ENCODE data around the gene ZNF22.

GRCh38 chr10:44990302-44990655, 10.4 kb upstream of the ZNF22 start:
- TF ChIP-seq, protein P1, sequence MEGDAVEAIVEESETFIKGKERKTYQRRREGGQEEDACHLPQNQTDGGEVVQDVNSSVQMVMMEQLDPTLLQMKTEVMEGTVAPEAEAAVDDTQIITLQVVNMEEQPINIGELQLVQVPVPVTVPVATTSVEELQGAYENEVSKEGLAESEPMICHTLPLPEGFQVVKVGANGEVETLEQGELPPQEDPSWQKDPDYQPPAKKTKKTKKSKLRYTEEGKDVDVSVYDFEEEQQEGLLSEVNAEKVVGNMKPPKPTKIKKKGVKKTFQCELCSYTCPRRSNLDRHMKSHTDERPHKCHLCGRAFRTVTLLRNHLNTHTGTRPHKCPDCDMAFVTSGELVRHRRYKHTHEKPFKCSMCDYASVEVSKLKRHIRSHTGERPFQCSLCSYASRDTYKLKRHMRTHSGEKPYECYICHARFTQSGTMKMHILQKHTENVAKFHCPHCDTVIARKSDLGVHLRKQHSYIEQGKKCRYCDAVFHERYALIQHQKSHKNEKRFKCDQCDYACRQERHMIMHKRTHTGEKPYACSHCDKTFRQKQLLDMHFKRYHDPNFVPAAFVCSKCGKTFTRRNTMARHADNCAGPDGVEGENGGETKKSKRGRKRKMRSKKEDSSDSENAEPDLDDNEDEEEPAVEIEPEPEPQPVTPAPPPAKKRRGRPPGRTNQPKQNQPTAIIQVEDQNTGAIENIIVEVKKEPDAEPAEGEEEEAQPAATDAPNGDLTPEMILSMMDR (IDR thresholded peaks at IDR 0.05), result no peak
- TF ChIP-seq POLR2AphosphoS5 (IDR thresholded peaks at IDR 0.05) (no peak), POLR2A (IDR thresholded peaks at IDR 0.05) (no peak)

All from stomach (tissue), 4 donors.